IMR-90 (cell line): Measurements from ENCODE around the gene TTC7B. TPM values are rescaled to one million over a fixed set of nuclear protein-coding genes. Genes with fewer than 3 reads are reported as not detected.

Source experiments
- ATAC-seq: fragments of 200-7000 bp; cut with Tn5 transposase; 2 replicates; pipeline ENCODE4 v1.9.1; 2020; ENCODE audit warnings: low read depth, mild to moderate bottlenecking, moderate library complexity
- BruUV-seq: library from RNA; stranded (reverse); fragments of 400-500 nt; replicated peaks from 2 replicates; lab custom pipeline; 2021; lab: Mats Ljungman, UMichigan
- CTCF ChIA-PET: fragments of 300-600 bp; formaldehyde crosslinking; extraction: SDS; loops from one replicate; lab custom pipeline; 2021; ENCODE audit warnings: antibody characterized with exemption; lab: Yijun Ruan, JAX
- POLR2A ChIA-PET: fragments of 300-600 bp; sonication (Branson Sonifier 250); formaldehyde crosslinking; loops from one replicate; lab custom pipeline; 2022; ENCODE audit warnings: antibody characterized with exemption; ENCODE audit not compliant: unreplicated experiment; lab: Charles Lee
- DNase-seq: peaks from one replicate; pipeline ENCODE4 v3.0.0; 2013
- H2AFZ ChIP-seq: replicated peaks from 2 replicates; pipeline ENCODE3; 2013; ENCODE audit warnings: low read length, mild to moderate bottlenecking; ENCODE audit not compliant: poor library complexity
- H2AK5ac ChIP-seq: 2 replicates; pipeline ENCODE4 v1.6.1; 2013; ENCODE audit warnings: low read depth, low read length, inconsistent platforms
- H2AK9ac ChIP-seq: replicated peaks from 2 replicates; pipeline ENCODE3; 2013; ENCODE audit warnings: mild to moderate bottlenecking, low read depth, low read length, moderate library complexity; ENCODE audit not compliant: poor library complexity
- H2BK120ac ChIP-seq: 2 replicates; pipeline ENCODE4 v1.6.1; 2013; ENCODE audit warnings: low read depth, low read length, inconsistent platforms
- H2BK15ac ChIP-seq: 3 replicates; pipeline ENCODE4 v1.6.1; 2013; ENCODE audit warnings: low read depth, low read length, inconsistent platforms
- H2BK20ac ChIP-seq: 2 replicates; pipeline ENCODE4 v1.6.1; 2013; ENCODE audit warnings: low read depth, mild to moderate bottlenecking, inconsistent platforms, low read length, moderate library complexity
- H2BK5ac ChIP-seq: 2 replicates; pipeline ENCODE4 v1.6.1; 2013; ENCODE audit warnings: mild to moderate bottlenecking, low read depth, low read length, inconsistent platforms; ENCODE audit not compliant: poor library complexity, severe bottlenecking
- H3K14ac ChIP-seq: replicated peaks from 2 replicates; pipeline ENCODE4 v1.6.1; 2013; ENCODE audit warnings: low read depth, low read length, inconsistent platforms
- H3K18ac ChIP-seq: 2 replicates; pipeline ENCODE4 v1.6.1; 2013; ENCODE audit warnings: low read depth, low read length, control low read depth
- H3K23ac ChIP-seq: 2 replicates; pipeline ENCODE4 v1.6.1; 2013; ENCODE audit warnings: low read depth, low read length, inconsistent platforms
- H3K27ac ChIP-seq: 2 replicates; pipeline ENCODE4 v1.5.1; 2013; ENCODE audit warnings: mild to moderate bottlenecking, control low read depth, low read length; ENCODE audit not compliant: insufficient read depth
- H3K27me3 ChIP-seq: 2 replicates; pipeline ENCODE4 v1.6.1; 2013; ENCODE audit warnings: low read length; ENCODE audit not compliant: control insufficient read depth, insufficient read depth
- H3K36me3 ChIP-seq: 2 replicates; pipeline ENCODE4 v1.6.1; 2013; ENCODE audit warnings: low read length, mixed read lengths; ENCODE audit not compliant: control insufficient read depth, insufficient read depth
- H3K4ac ChIP-seq: 2 replicates; pipeline ENCODE4 v1.6.1; 2013; ENCODE audit warnings: low read depth, low read length, inconsistent platforms
- H3K4me1 ChIP-seq: 2 replicates; pipeline ENCODE4 v1.6.1; 2013; ENCODE audit warnings: low read length, mixed read lengths; ENCODE audit not compliant: control insufficient read depth, insufficient read depth
- H3K4me2 ChIP-seq: 2 replicates; pipeline ENCODE4 v1.6.1; 2013; ENCODE audit warnings: low read depth, mild to moderate bottlenecking, control low read depth, low read length, moderate library complexity
- H3K4me3 ChIP-seq: 2 replicates; pipeline ENCODE4 v1.5.1; 2013; ENCODE audit warnings: low read depth, mild to moderate bottlenecking, control low read depth, low read length, moderate library complexity; ENCODE audit not compliant: insufficient read depth
- H3K56ac ChIP-seq: 2 replicates; pipeline ENCODE4 v1.6.1; 2013; ENCODE audit warnings: low read length, inconsistent platforms; ENCODE audit not compliant: insufficient read depth; ENCODE audit errors: extremely low read depth
- H3K79me1 ChIP-seq, 2 experiments: 2 replicates each; pipeline ENCODE4 v1.6.1; 2013; ENCODE audit warnings: low read length in 2 of 2, inconsistent platforms in 1 of 2, low read depth in 1 of 2
- H3K9ac ChIP-seq: 2 replicates; pipeline ENCODE4 v1.6.1; 2013; ENCODE audit warnings: low read depth, low read length, control low read depth
- H3K9me1 ChIP-seq: 2 replicates; pipeline ENCODE4 v1.6.1; 2013; ENCODE audit warnings: low read length, inconsistent platforms; ENCODE audit not compliant: insufficient read depth
- H3K9me3 ChIP-seq: 2 replicates; pipeline ENCODE4 v1.6.1; 2013; ENCODE audit warnings: low read length; ENCODE audit not compliant: control insufficient read depth, insufficient read depth
- H4K20me1 ChIP-seq: 2 replicates; pipeline ENCODE4 v1.6.1; 2013; ENCODE audit warnings: low read length, inconsistent platforms; ENCODE audit not compliant: insufficient read depth
- H4K5ac ChIP-seq: 2 replicates; pipeline ENCODE4 v1.6.1; 2013; ENCODE audit warnings: mild to moderate bottlenecking, low read depth, low read length, control low read depth
- H4K8ac ChIP-seq, 2 experiments: 2 replicates each; pipeline ENCODE4 v1.6.1; 2013; ENCODE audit warnings: low read depth in 2 of 2, low read length in 2 of 2, control low read depth in 1 of 2, inconsistent platforms in 1 of 2
- H4K91ac ChIP-seq: 2 replicates; pipeline ENCODE4 v1.6.1; 2013; ENCODE audit warnings: low read depth, low read length, inconsistent platforms; ENCODE audit not compliant: insufficient read depth
- CEBPB ChIP-seq: IDR thresholded peaks from 2 replicates; pipeline ENCODE4 v1.6.1; 2012; ENCODE audit warnings: low read depth, low read length, improper control_type of control experiment
- NFE2L2 ChIP-seq: fragments of 150-350 bp; IDR thresholded peaks from 2 replicates; pipeline ENCODE4 v1.6.1; 2016; ENCODE audit warnings: low read depth, mild to moderate bottlenecking, low read length
- POLR2A ChIP-seq: IDR thresholded peaks from 2 replicates; pipeline ENCODE4 v1.6.1; 2012; ENCODE audit warnings: mild to moderate bottlenecking, low read depth, low read length
- RFX5 ChIP-seq: IDR thresholded peaks from 2 replicates; pipeline ENCODE4 v1.8.0; 2012; ENCODE audit warnings: low read depth, mild to moderate bottlenecking, low read length, moderate library complexity
- WGBS, 2 experiments: methylation state at CpG; one replicate each; pipeline versions ENCODE4 v1.1.5 to v1.1.7; 2013; ENCODE audit warnings: missing lambda C conversion rate in 2 of 2; ENCODE audit not compliant: insufficient read length in 1 of 2; ENCODE audit errors: extremely low coverage in 2 of 2; 5-methylcytosine and 5-hydroxymethylcytosine counted together
- dilution Hi-C: fragments of 300-500 bp; cut with HindIII; formaldehyde crosslinking; loops from one replicate; pipeline ENCODE4 v1.14.3; 2018; ENCODE audit warnings: low sequenced_read_pairs; ENCODE audit not compliant: unreplicated experiment
- in situ Hi-C: fragments of 300-500 bp; cut with MboI; formaldehyde crosslinking; loops from 3 replicates; pipeline ENCODE4 v1.14.3; 2019; ENCODE audit warnings: low sequenced_read_pairs, inconsistent platforms, mixed read lengths
- intact Hi-C: fragments of 100-400 bp; cut with micrococcal nuclease; formaldehyde crosslinking; loops from 2 replicates; pipeline ENCODE4 v1.10.0; 2022
- polyA plus RNA-seq, 3 experiments: library from polyadenylated mRNA; depleted of rRNA; stranded (reverse); fragments of >200 nt; gene quantifications; 2 replicates each; pipeline ENCODE4 v1.2.3, GENCODE V29; 2012; ENCODE audit warnings: low replicate concordance in 1 of 3
- total RNA-seq: library from RNA; depleted of rRNA; stranded (reverse); fragments of >200 nt; gene quantifications from 2 replicates; pipeline ENCODE4 v1.2.3, GENCODE V29; 2012
- TF ChIP-seq, protein P1 (sequence below): conservative IDR thresholded peaks from 2 replicates; pipeline ENCODE4 v1.5.1; 2012; ENCODE audit warnings: mild to moderate bottlenecking, low read depth, low read length, improper control_type of control experiment

TTC7B gene
- total and polyA plus RNA-seq, 2 of the 4 experiments (the other 2 are of a cell fraction): 18.1 to 35.3 TPM

GRCh38 chr14:90561920-90562319 lies 254.3 kb downstream of the TTC7B start:
- 71% methylated on average over 4 of the region's 7 CpGs; no CpG with 5 or more reads in 1 of the 2 experiments for WGBS, 2 experiments
- BruUV-seq: no TSS peak
- Histone ChIP-seq H4K5ac (no peak overlapping the region), H3K9me3 (no peaks in the 10 kb centered on the region), H3K4me2 (no peak overlapping the region), H3K18ac (no peak overlapping the region), H2AK5ac (no peak overlapping the region), H2BK120ac (no peak overlapping the region), H2BK20ac (no peak overlapping the region), H3K9ac (no peak overlapping the region), H2AFZ (no peak overlapping the region), H3K9me1 (0 out of 2 replicates have a peak, but pooled peaks cover under 1% of the 10 kb centered on the region), H3K23ac (no peak overlapping the region), H3K4ac (no peak overlapping the region), H3K14ac (no peak overlapping the region), H3K27me3 (no peaks in the 10 kb centered on the region), H3K56ac (no peak overlapping the region), H4K91ac (no peak overlapping the region), H3K36me3 (0 out of 2 replicates have a peak, but pooled peaks cover 3% of the 10 kb centered on the region), H2BK5ac (no peak overlapping the region), H4K20me1 (no peaks in the 10 kb centered on the region), H3K27ac (no peak overlapping the region), H2AK9ac (no peak overlapping the region), H4K8ac (no peak overlapping the region), H3K4me3 (no peak overlapping the region), H2BK15ac (no peak overlapping the region), H3K4me1 (no peaks in the 10 kb centered on the region), H3K79me1 (no peaks in the 10 kb centered on the region)
- ATAC-seq (no peak), DNase-seq (no peak)
- intact Hi-C loops: no loop called here
- TF ChIP-seq CEBPB: no peak
- TF ChIP-seq, protein P1, sequence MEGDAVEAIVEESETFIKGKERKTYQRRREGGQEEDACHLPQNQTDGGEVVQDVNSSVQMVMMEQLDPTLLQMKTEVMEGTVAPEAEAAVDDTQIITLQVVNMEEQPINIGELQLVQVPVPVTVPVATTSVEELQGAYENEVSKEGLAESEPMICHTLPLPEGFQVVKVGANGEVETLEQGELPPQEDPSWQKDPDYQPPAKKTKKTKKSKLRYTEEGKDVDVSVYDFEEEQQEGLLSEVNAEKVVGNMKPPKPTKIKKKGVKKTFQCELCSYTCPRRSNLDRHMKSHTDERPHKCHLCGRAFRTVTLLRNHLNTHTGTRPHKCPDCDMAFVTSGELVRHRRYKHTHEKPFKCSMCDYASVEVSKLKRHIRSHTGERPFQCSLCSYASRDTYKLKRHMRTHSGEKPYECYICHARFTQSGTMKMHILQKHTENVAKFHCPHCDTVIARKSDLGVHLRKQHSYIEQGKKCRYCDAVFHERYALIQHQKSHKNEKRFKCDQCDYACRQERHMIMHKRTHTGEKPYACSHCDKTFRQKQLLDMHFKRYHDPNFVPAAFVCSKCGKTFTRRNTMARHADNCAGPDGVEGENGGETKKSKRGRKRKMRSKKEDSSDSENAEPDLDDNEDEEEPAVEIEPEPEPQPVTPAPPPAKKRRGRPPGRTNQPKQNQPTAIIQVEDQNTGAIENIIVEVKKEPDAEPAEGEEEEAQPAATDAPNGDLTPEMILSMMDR: no peak
- TF ChIP-seq RFX5: no peak
- no peak for TF ChIP-seq POLR2A
- no peak for TF ChIP-seq NFE2L2
- ChIA-PET CTCF (no interaction called here), POLR2A (no interaction called here)
- dilution Hi-C loops: no loop called here
- in situ Hi-C loops: no loop called here
